GM10847 (cell line): ENCODE results near the gene C20orf96.

Source experiments
- POLR2A ChIP-seq: IDR thresholded peaks from 2 replicates; pipeline ENCODE4 v1.6.1; 2011; ENCODE audit not compliant: insufficient read length; ENCODE audit errors: extremely low read depth

Gene C20orf96

GRCh38 chr20:324177-325044, 33.9 kb upstream of the C20orf96 start:
- peak; percentile 40 for TF ChIP-seq POLR2A

GRCh38 chr20:316316-317068, 25.9 kb upstream of the C20orf96 start:
- no peak for TF ChIP-seq POLR2A

- no peak for TF ChIP-seq POLR2A
Observed at GRCh38 chr20:313948-314347, 23.4 kb upstream of the C20orf96 start.

- no peak for TF ChIP-seq POLR2A
Observed at GRCh38 chr20:313402-313801, 22.9 kb upstream of the C20orf96 start.

GRCh38 chr20:312866-313265, 22.3 kb upstream of the C20orf96 start:
- TF ChIP-seq POLR2A: no peak

GRCh38 chr20:312067-312466, 21.5 kb upstream of the C20orf96 start:
- TF ChIP-seq POLR2A: no peak

- no peak for TF ChIP-seq POLR2A
Observed at GRCh38 chr20:311609-312008, 21.1 kb upstream of the C20orf96 start.

- TF ChIP-seq POLR2A: no peak
Observed at GRCh38 chr20:310645-311044, 20.1 kb upstream of the C20orf96 start.

GRCh38 chr20:309841-310644, 19.5 kb upstream of the C20orf96 start:
- TF ChIP-seq POLR2A: no peak

GRCh38 chr20:309306-309840, 18.8 kb upstream of the C20orf96 start:
- TF ChIP-seq POLR2A: no peak

- TF ChIP-seq POLR2A: no peak
Observed at GRCh38 chr20:308427-309038, 18.0 kb upstream of the C20orf96 start.

- TF ChIP-seq POLR2A: no peak
Observed at GRCh38 chr20:305745-306144, 15.2 kb upstream of the C20orf96 start.

GRCh38 chr20:301886-302848, 11.6 kb upstream of the C20orf96 start:
- TF ChIP-seq POLR2A: no peak
